DMS53 (cell line): ENCODE measurements around the gene PTPRCAP.

Source experiments
- DNase-seq: peaks from one replicate; lab custom pipeline; 2025; lab: John Stamatoyannopoulos, UW

PTPRCAP gene

GRCh38 chr11:67465189-67465510 is 27.7 kb upstream of the PTPRCAP start:
- peak; percentile 63 for DNase-seq

GRCh38 chr11:67464411-67465188 is 27.1 kb upstream of the PTPRCAP start:
- peak; percentile 98 for DNase-seq

GRCh38 chr11:67463680-67464410 is 26.4 kb upstream of the PTPRCAP start:
- peak; percentile 97 for DNase-seq

GRCh38 chr11:67463186-67463585 is 25.7 kb upstream of the PTPRCAP start:
- no peak for DNase-seq

GRCh38 chr11:67458266-67458665 is 20.8 kb upstream of the PTPRCAP start:
- no peak for DNase-seq

GRCh38 chr11:67457453-67457852 is 20.0 kb upstream of the PTPRCAP start:
- no peak for DNase-seq

- DNase-seq, result no peak
These were observed 18.7 kb upstream of the PTPRCAP start for GRCh38 chr11:67456068-67456705.

- no peak for DNase-seq
These were observed 17.6 kb upstream of the PTPRCAP start, which contains the start of gene CABP4 for GRCh38 chr11:67455054-67455453. CABP4 (plus strand) TSS chr11:67455354; CDS start chr11:67455424, 70 bp downstream.

GRCh38 chr11:67453816-67454732 is 16.6 kb upstream of the PTPRCAP start:
- no peak for DNase-seq

- peak; percentile 81 for DNase-seq
These were observed 14.9 kb upstream of the PTPRCAP start, which contains the start of gene GPR152 for GRCh38 chr11:67452141-67452952. GPR152 (minus strand) TSS chr11:67452729; CDS start chr11:67452724, 5 bp downstream.

GRCh38 chr11:67451658-67451976 is 14.1 kb upstream of the PTPRCAP start:
- no peak for DNase-seq

GRCh38 chr11:67450796-67451657 is 13.5 kb upstream of the PTPRCAP start:
- DNase-seq, result no peak

- DNase-seq, result peak; percentile 95
These were observed 11.8 kb upstream of the PTPRCAP start for GRCh38 chr11:67449116-67449844.

GRCh38 chr11:67448220-67448609 is 10.7 kb upstream of the PTPRCAP start:
- no peak for DNase-seq

- no peak for DNase-seq
These were observed 8.0 kb upstream of the PTPRCAP start for GRCh38 chr11:67445515-67445914.

GRCh38 chr11:67442504-67443404 is 5.3 kb upstream of the PTPRCAP start:
- DNase-seq, result peak; percentile 60

- DNase-seq, result peak; percentile 65
These were observed 4.4 kb upstream of the PTPRCAP start for GRCh38 chr11:67441731-67442351.

GRCh38 chr11:67441098-67441563 is 3.6 kb upstream of the PTPRCAP start:
- peak; percentile 34 for DNase-seq
